K562 (cell line): ENCODE measurements around the gene CHERP. TPM values are rescaled to one million over a fixed set of nuclear protein-coding genes. Genes with fewer than 3 reads are reported as not detected.

Experiments used
- ATF1 ChIP-seq, 2 experiments: fragments of 450-650 bp in 1 of 2; IDR thresholded peaks; 2 replicates each; pipeline ENCODE4 v1.6.1; 2016; ENCODE audit warnings: missing compliant biosample characterization in 1 of 2, missing genetic modification characterization in 1 of 2
- CHAMP1 ChIP-seq: fragments of 450-650 bp; IDR thresholded peaks from 2 replicates; pipeline ENCODE4 v1.6.1; 2016; ENCODE audit warnings: mild to moderate bottlenecking
- CHD1 ChIP-seq: fragments of 200-600 bp; sonication (generic); IDR thresholded peaks from one replicate; pipeline ENCODE4 v1.6.1; 2012; ENCODE audit warnings: mild to moderate bottlenecking, moderate library complexity, low read length, inconsistent platforms
- CREB1 ChIP-seq, 2 experiments: sonication (generic) in 1 of 2; formaldehyde crosslinking in 1 of 2; IDR thresholded peaks; 2 replicates each; pipeline versions ENCODE4 v1.6.1 to v1.8.0; 2012 to 2022; ENCODE audit warnings: inconsistent platforms in 1 of 2, mild to moderate bottlenecking in 1 of 2, missing genetic modification reagents in 1 of 2, moderate library complexity in 1 of 2
- E2F4 ChIP-seq: sonication (generic); formaldehyde crosslinking; IDR thresholded peaks from 2 replicates; pipeline ENCODE4 v1.8.0; 2022; ENCODE audit warnings: mild to moderate bottlenecking, low read depth, missing genetic modification reagents
- EP300 ChIP-seq: IDR thresholded peaks from 2 replicates; pipeline ENCODE4 v1.6.1; 2012; ENCODE audit warnings: low read length, improper control_type of control experiment
- FOSL1 ChIP-seq: fragments of 200-800 bp; sonication (Bioruptor generic); conservative IDR thresholded peaks from 2 replicates; pipeline ENCODE4 v1.6.1; 2016; ENCODE audit warnings: missing genetic modification characterization, missing compliant biosample characterization
- HCFC1 ChIP-seq: IDR thresholded peaks from 2 replicates; pipeline ENCODE4 v1.6.1; 2012; ENCODE audit warnings: low read depth, low read length, improper control_type of control experiment
- KLF10 ChIP-seq: fragments of 250-450 bp; sonication (Bioruptor Pico); IDR thresholded peaks from 2 replicates; pipeline ENCODE4 v1.6.1; 2021; ENCODE audit warnings: matching md5 sums
- SIX5 ChIP-seq, 2 experiments: IDR thresholded peaks; 2 replicates each; pipeline ENCODE4 v1.6.1; 2011; ENCODE audit warnings: low read length in 2 of 2, borderline replicate concordance in 1 of 2, low read depth in 1 of 2, mild to moderate bottlenecking in 1 of 2, moderate library complexity in 1 of 2; ENCODE audit not compliant: insufficient read depth in 1 of 2
- SRF ChIP-seq, 2 experiments: fragments of 250-450, 450-650 bp in 1 of 2; sonication (Bioruptor Pico) in 1 of 2; sonication (generic) in 1 of 2; formaldehyde crosslinking; IDR thresholded peaks; 2 replicates each; pipeline versions ENCODE4 v1.5.0 to v1.5.1; 2020 to 2022; ENCODE audit warnings: mild to moderate bottlenecking in 1 of 2, missing genetic modification reagents in 1 of 2
- USF2 ChIP-seq: sonication (generic); formaldehyde crosslinking; IDR thresholded peaks from 2 replicates; pipeline ENCODE4 v1.5.0; 2020; ENCODE audit warnings: missing genetic modification reagents
- ZBTB8A ChIP-seq: fragments of 450-650 bp; IDR thresholded peaks from 2 replicates; pipeline ENCODE4 v1.6.1; 2018; ENCODE audit warnings: mild to moderate bottlenecking, moderate library complexity; ENCODE audit not compliant: partially characterized antibody
- ZNF449 ChIP-seq: fragments of 250-450 bp; sonication (Bioruptor Pico); IDR thresholded peaks from 2 replicates; pipeline ENCODE4 v1.8.0; 2022; ENCODE audit warnings: moderate library complexity, mild to moderate bottlenecking, inconsistent platforms
- ZNF639 ChIP-seq, 2 experiments: fragments of 200-800 bp in 1 of 2; sonication (Bioruptor generic) in 1 of 2; sonication (generic) in 1 of 2; formaldehyde crosslinking in 1 of 2; IDR thresholded peaks in 1 of 2; conservative IDR thresholded peaks in 1 of 2; 2 replicates each; pipeline versions ENCODE4 v1.5.0 to v1.6.1; 2016 to 2020; ENCODE audit warnings: missing compliant biosample characterization in 1 of 2, missing genetic modification characterization in 1 of 2, missing genetic modification reagents in 1 of 2
- polyA plus RNA-seq, 8 experiments: library from polyadenylated mRNA; depleted of rRNA in 4 of 8; stranded (reverse) in 5 of 8; unstranded in 3 of 8; fragments of >200 nt; fragmentation: Nextera tagmentation in 2 of 8; fragmentation: Illumina TruSeq in 1 of 8; extraction: Ambion mirVana in 2 of 8; extraction: Trizol in 1 of 8; gene quantifications; 2 replicates each; pipeline versions ENCODE4 v1.2.1 to v1.2.3, GENCODE V29; 2011 to 2014; ENCODE audit warnings: inconsistent platforms in 1 of 8, missing spikeins in 1 of 8
- total RNA-seq, 7 experiments: library from RNA; depleted of rRNA in 6 of 7; stranded (reverse); fragments of >200 nt in 6 of 7; fragmentation: Illumina TruSeq in 2 of 7; extraction: Trizol in 2 of 7; gene quantifications; 2 replicates each; pipeline versions ENCODE4 v1.2.1 to v1.2.3, GENCODE V29; 2011 to 2021; ENCODE audit warnings: low replicate concordance in 1 of 7

The CHERP gene
- total and polyA plus RNA-seq, 9 of the 15 experiments (the other 6 are each of a cell fraction or from before 2014, with no cell fraction given) = 0.60 to 85.1 (median 7.8) TPM

GRCh38 chr19:16542045-16542909 is at the start of gene CHERP (continued):
- no peak for TF ChIP-seq ZNF449 (CRISPR knock-in tag)
- peak; percentile 54 for TF ChIP-seq CREB1 (IDR thresholded peaks at IDR 0.05)
- 0 out of 2 replicates have a peak, but pooled peaks have one; percentile 60 for TF ChIP-seq CREB1 (CRISPR knock-in tag; IDR thresholded peaks at IDR 0.05)
- peak; percentile 25 for TF ChIP-seq CHD1
- TF ChIP-seq FOSL1 (tag) = no peak
- peak in 1 of 2 experiments; percentile 83; a peak in 2 of 4 replicates for TF ChIP-seq SRF (CRISPR knock-in tag; IDR thresholded peaks at IDR 0.05)
- TF ChIP-seq E2F4 = peak; percentile 11; the same call in 1 of the 2 replicates
- TF ChIP-seq KLF10 (CRISPR knock-in tag) = no peak
- no peak for TF ChIP-seq ZBTB8A
- TF ChIP-seq ZNF639 (CRISPR knock-in tag; conservative IDR thresholded peaks at IDR 0.05 in 1 of 2, IDR thresholded peaks at IDR 0.05 in 1 of 2) = peak in 1 of 2 experiments; percentile 72; a peak in 2 of 4 replicates
- TF ChIP-seq USF2 (CRISPR knock-in tag) = no peak
- peak; percentile 71 for TF ChIP-seq HCFC1
- no peak; the same call in 1 of the 2 replicates for TF ChIP-seq CHAMP1
- no peak; a peak in 1 of 4 replicates for TF ChIP-seq SIX5 (IDR thresholded peaks at IDR 0.05; ENCODE audit: borderline replicate concordance in 1 of 2, insufficient read depth in 1 of 2, low read depth in 1 of 2, low read length in 2 of 2)
- TF ChIP-seq EP300 = no peak
- TF ChIP-seq ATF1 (CRISPR knock-in tag; IDR thresholded peaks at IDR 0.05) = no peak
- peak; percentile 46; the same call in 1 of the 2 replicates for TF ChIP-seq ATF1 (tag; IDR thresholded peaks at IDR 0.05)
